ENCODE measurements around the gene HOXD3. TPM values are rescaled to one million over a fixed set of nuclear protein-coding genes. Genes with fewer than 3 reads are reported as not detected.
A peak's percentile ranks its signal among the peaks of the same experiment; 100 is the strongest.

The HOXD3 gene
- total RNA-seq, 1 donor from 2014 or later = not detected

DNA sequence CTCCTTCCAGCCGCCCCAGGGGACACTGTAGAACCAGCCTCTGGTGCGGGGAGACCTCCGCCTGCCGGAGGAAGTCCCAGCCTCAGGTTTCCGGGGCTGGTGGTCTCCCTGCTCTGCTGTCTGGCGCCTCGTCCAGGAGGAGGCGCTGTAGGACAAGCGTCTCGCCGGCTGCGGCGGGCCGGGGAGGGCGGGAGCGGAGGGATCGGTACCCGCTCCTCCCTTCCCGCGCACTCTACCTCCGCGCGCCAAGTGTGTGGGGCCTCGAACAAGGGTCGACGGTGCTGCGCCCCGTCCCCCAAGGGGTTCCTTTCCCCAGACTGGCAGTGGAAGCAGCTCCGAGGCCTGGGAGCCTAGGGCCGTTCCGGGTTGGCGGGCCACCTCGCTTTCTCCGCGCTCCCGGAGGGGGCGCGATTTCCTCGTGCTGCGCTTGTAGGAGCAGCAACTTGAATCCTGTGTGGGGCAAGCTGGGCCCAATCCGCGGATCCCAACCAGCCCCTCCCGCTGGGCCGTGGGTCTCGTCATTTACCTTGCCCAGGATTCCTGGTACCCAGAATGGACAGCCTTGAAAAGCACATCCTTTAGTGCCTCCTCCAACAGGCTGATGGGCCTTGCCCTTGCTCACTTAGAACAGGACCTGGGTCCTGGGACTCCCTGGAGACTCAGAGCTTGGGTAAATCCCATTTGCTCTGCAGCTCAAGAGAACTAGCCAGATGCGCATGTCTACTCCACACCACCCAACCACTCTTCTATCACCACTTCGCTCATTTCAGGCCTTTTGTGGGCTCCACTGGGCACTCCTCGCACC, 16.4 kb upstream of the HOXD3 start:
- DNase-seq (ENCODE audit: low spot score) = peak; percentile 49
- intact Hi-C loops (cut with micrococcal nuclease) = loop anchor here (1.0 kb wide), 6 partner anchors 8 to 1008 kb away; no protein-coding TSS in a partner anchor
- Mint-ChIP-seq H3K27me3 (ENCODE audit: insufficient read depth) (peaks cover 68% of the 10 kb centered on the region), H3K4me3 (peak overlapping the region; percentile 3), H3K9me3 (no peaks in the 10 kb centered on the region), H3K4me1 (ENCODE audit: low read depth) (peaks cover 11% of the 10 kb centered on the region), H3K36me3 (ENCODE audit: low read depth) (peaks cover 1% of the 10 kb centered on the region), H3K27ac (no peak overlapping the region)

DNA sequence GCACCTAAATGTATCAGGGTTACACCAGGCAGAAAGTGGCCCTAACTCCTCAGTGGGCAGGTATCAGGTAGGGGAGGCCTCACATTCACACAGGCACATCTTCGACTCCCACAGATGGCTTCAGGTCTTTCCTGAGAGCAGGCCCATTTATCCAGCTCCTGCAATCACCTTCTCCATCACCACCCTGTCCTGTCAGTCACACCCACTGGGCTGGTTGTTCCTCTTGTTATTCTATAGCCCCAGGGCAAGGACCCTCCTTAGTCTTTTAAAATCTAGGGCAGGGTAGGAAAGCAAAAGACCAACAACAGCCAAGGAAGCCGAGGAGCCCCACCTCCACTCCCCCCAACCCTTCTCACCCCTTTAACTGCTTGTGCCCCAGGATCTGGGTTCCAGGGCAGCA, 14.8 kb upstream of the HOXD3 start:
- intact Hi-C loops (cut with micrococcal nuclease) = no loop called here

DNA sequence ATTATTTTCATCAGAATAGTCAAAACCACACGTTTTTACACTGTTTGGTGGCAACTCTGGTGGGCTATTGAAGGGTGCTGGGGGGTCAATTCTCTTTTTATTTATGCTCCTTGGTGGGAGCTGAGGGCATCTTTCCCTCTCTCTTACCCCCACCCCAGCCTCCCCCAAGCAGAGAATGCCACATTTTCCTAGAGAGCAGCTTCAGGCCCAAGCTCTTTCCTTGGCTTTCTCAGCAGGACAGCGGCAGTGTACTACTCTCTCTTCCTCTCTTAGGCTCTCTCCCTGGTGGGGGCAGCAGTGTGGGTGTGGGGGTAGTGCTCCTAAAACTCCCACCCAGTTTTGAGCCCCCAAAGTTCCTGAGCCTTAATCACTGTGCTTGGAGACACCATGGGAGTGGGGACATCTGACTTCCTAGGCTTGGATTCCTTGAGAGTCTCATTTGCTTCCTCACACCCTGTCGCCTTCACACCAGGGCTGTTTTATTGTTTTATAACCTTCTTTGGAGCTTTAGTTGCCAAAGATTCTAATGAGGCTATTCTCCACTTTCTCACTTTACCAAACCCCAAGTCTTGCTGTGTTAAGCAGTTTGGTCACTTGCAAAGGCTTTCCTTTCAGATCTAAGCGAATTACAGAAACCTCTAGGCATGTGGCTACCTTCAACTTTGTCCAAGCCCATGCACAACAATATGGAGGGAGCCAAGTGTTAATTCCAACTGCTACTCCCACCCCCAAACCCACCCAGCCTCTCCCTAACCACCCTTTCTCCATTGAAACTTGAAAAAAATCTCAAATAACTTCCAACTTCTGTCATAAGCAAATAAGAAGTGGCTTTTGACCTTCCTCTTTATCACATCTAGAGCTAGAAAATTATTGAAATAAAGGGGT, 11.8 kb upstream of the HOXD3 start:
- H3K27me3 Mint-ChIP-seq (ENCODE audit: insufficient read depth) = peaks cover 72% of the 10 kb centered on the region
- no peaks in the 10 kb centered on the region for H3K9me3 Mint-ChIP-seq
- H3K4me1 Mint-ChIP-seq (ENCODE audit: low read depth) = peaks cover 3% of the 10 kb centered on the region
- DNase-seq (ENCODE audit: low spot score) = no peak
- H3K4me3 Mint-ChIP-seq = no peak overlapping the region
- H3K27ac Mint-ChIP-seq = no peak overlapping the region
- H3K36me3 Mint-ChIP-seq (ENCODE audit: low read depth) = no peaks in the 10 kb centered on the region
- intact Hi-C loops (cut with micrococcal nuclease) = no loop called here

More for the DNA sequence above, 14.8 kb upstream of the HOXD3 start:
- no peak overlapping the region for H3K4me3 Mint-ChIP-seq
- H3K27me3 Mint-ChIP-seq (ENCODE audit: insufficient read depth) = peaks cover 70% of the 10 kb centered on the region
- DNase-seq (ENCODE audit: low spot score) = no peak
- no peak overlapping the region for H3K27ac Mint-ChIP-seq
- H3K36me3 Mint-ChIP-seq (ENCODE audit: low read depth) = no peaks in the 10 kb centered on the region
- H3K4me1 Mint-ChIP-seq (ENCODE audit: low read depth) = peaks cover 11% of the 10 kb centered on the region
- H3K9me3 Mint-ChIP-seq = no peaks in the 10 kb centered on the region

DNA sequence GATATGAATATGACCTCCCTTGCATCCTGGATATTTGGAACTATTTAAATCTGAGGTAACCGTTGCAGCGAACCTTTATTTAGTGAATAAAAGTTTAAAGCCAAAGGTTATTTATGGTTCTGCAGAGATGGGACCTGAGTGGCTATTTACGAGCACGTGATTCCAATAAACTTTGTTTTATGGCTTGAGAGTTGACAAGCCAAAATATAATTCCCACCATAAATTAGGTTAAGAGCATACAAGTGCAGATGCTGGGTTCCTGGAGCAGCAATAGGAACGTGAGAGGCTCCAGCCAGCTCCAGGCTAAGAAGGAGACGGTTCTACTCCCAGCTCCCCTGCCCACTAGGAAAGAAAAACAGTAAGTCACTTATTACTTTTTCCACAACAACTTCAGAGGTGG, 11.0 kb upstream of the HOXD3 start:
- no peak for DNase-seq (ENCODE audit: low spot score)
- Mint-ChIP-seq H3K4me3 (no peak overlapping the region), H3K9me3 (no peaks in the 10 kb centered on the region), H3K36me3 (ENCODE audit: low read depth) (no peaks in the 10 kb centered on the region), H3K27ac (no peak overlapping the region), H3K27me3 (ENCODE audit: insufficient read depth) (peaks cover 76% of the 10 kb centered on the region), H3K4me1 (ENCODE audit: low read depth) (peaks cover 2% of the 10 kb centered on the region)
- intact Hi-C loops (cut with micrococcal nuclease) = loop anchor here (2.0 kb wide), 1 partner anchor 13 kb away; no protein-coding TSS in a partner anchor

DNA sequence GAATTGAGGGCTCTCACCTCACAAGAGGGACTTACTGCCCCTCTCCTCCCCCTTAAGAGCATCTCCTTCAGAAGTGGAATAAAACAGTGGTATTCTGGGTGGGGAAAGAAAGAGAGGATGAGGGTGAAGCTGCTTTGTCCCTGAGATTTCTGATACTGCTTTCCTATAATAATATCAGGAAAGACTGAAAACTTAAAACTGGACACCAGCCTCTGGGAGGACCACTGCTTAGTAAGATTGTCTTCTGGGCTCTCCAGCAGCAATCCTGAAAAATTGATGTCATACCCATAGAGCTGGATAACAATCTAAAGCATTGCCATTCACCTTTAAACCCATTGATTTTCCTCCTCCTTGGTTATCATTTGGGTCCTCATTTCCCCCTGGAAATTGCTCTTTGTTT, 10.5 kb upstream of the HOXD3 start:
- Mint-ChIP-seq H3K4me3 (no peak overlapping the region), H3K27ac (no peak overlapping the region), H3K27me3 (ENCODE audit: insufficient read depth) (peaks cover 75% of the 10 kb centered on the region), H3K9me3 (no peaks in the 10 kb centered on the region), H3K4me1 (ENCODE audit: low read depth) (no peaks in the 10 kb centered on the region), H3K36me3 (ENCODE audit: low read depth) (no peaks in the 10 kb centered on the region)
- no peak for DNase-seq (ENCODE audit: low spot score)
- intact Hi-C loops (cut with micrococcal nuclease) = loop anchor here (2.0 kb wide), 1 partner anchor 14 kb away; no protein-coding TSS in a partner anchor

DNA sequence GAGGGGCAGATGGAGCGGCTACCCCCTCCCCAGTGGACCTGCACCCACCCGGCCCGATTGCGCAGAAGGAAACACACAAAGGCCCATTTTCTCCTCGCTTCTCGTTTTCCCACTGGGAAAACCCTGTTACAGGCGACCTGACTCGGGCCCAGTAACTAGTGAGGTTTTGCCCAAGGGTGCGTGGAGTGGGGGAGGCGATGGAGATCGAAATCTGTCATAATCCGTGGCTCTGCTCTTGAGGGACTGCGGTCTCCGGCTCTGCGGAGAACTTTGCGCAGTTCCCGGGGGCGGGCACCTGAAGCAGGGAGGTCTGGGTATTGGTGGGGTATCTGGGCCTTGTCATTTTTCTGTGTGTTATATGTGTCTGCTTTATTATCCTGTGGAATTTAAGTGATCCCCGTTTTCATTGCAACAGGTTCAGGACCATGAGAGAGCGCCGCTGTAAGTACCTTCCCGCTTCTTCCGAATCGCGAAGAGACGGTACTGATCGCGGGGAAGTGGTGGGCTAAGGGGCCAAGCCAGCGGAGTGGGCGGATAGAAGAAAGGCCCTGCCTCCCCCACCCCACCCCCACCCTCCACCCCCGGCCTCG, 9.8 kb upstream of the HOXD3 start:
- H3K36me3 Mint-ChIP-seq (ENCODE audit: low read depth) = no peaks in the 10 kb centered on the region
- no peaks in the 10 kb centered on the region for H3K4me1 Mint-ChIP-seq (ENCODE audit: low read depth)
- no peak overlapping the region for H3K4me3 Mint-ChIP-seq
- H3K27ac Mint-ChIP-seq = no peak overlapping the region
- intact Hi-C loops (cut with micrococcal nuclease) = loop anchor here (2.0 kb wide), 1 partner anchor 15 kb away; no protein-coding TSS in a partner anchor
- no peaks in the 10 kb centered on the region for H3K9me3 Mint-ChIP-seq
- DNase-seq (ENCODE audit: low spot score) = no peak
- H3K27me3 Mint-ChIP-seq (ENCODE audit: insufficient read depth) = peaks cover 75% of the 10 kb centered on the region

DNA sequence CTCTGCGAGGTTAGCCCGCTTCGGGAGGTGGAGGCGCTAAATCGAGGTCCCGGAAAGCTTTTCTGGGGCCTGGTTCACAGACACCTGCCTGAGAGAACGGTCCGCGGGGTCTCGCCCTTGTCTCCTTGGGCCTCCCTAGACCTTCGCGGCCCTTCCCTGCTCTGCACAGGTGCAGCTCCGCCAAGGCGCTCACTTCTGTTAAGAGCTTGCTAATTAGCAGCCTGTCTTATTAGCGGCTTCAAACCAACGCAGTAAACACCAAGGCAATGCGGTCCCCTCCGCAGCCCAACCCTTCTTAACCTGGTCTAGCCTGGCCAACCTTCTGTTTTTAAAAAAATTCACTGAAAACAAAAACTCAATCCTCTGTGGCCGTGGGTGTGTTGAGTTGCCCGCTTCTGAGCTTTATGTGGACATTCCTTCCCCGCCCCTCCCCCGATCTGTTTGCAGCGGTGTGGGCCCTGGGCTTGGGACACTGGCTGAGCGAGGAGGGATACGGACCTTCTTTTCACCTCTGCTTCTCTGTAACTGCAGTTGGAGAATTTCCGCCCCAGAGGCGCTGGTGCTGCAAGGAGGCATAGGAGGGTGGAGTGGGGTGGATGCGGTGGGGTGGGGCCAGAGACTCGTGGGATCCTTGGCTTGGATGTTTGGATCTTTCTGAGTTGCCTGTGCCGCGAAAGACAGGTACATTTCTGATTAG, 9.2 kb upstream of the HOXD3 start:
- intact Hi-C loops (cut with micrococcal nuclease) = loop anchor here (1.0 to 2.0 kb wide), 2 partner anchors 8 to 15 kb away; no protein-coding TSS in a partner anchor
- H3K4me1 Mint-ChIP-seq (ENCODE audit: low read depth) = no peaks in the 10 kb centered on the region
- H3K9me3 Mint-ChIP-seq = no peaks in the 10 kb centered on the region
- peaks cover 79% of the 10 kb centered on the region for H3K27me3 Mint-ChIP-seq (ENCODE audit: insufficient read depth)
- H3K4me3 Mint-ChIP-seq = no peak overlapping the region
- no peaks in the 10 kb centered on the region for H3K36me3 Mint-ChIP-seq (ENCODE audit: low read depth)
- DNase-seq (ENCODE audit: low spot score) = no peak
- no peak overlapping the region for H3K27ac Mint-ChIP-seq

DNA sequence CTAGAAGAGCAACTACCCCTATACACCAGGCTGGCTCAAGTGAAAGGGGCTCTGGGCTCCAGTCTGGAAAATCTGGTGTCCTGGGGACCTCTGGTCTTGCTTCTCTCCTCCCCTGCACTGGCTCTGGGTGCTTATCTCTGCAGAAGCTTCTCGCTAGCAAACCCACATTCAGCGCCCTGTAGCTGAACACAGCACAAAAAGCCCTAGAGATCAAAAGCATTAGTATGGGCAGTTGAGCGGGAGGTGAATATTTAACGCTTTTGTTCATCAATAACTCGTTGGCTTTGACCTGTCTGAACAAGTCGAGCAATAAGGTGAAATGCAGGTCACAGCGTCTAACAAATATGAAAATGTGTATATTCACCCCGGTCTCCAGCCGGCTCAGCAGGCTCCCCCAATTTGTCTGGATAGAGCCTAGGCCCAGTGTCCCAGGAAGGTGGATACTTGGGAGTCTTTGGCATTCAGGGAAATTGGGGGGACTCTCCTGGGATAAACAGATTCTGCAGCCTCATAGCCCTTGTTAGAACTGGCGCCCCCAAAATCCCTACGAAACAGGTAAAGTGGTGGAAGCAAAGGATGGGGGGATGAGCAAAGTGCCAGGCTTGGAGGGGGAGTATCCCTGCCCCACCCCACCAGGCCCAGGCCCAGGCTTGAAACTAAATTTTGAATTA, 8.2 kb upstream of the HOXD3 start:
- peaks cover 79% of the 10 kb centered on the region for H3K27me3 Mint-ChIP-seq (ENCODE audit: insufficient read depth)
- intact Hi-C loops (cut with micrococcal nuclease) = loop anchor here (1.0 kb wide), 1 partner anchor 9 kb away; no protein-coding TSS in a partner anchor
- H3K9me3 Mint-ChIP-seq = no peaks in the 10 kb centered on the region
- H3K36me3 Mint-ChIP-seq (ENCODE audit: low read depth) = no peaks in the 10 kb centered on the region
- no peak overlapping the region for H3K27ac Mint-ChIP-seq
- no peak for DNase-seq (ENCODE audit: low spot score)
- no peaks in the 10 kb centered on the region for H3K4me1 Mint-ChIP-seq (ENCODE audit: low read depth)
- no peak overlapping the region for H3K4me3 Mint-ChIP-seq

DNA sequence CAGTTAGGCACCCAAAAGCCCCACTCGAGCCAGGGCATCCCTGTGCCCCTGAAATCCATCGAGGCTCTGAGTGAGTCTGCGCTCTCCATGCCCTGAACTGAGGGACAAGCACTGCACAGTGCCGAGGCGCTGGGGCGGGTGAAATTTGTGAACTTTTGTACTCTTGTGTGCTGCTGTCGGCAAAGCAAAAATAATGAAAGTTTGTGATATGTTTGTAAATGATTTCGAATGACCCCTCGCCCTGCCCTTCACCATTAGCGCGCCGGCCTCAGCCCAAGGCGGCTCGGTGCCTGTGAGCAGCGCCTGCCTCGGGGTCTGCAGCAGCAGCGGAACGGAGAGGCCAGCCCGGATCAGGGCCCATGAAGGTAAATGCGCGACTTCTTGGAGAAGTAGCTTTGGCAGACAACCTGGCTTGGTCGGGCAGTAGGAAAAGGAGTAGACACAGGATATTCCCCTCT, 7.6 kb upstream of the HOXD3 start:
- Mint-ChIP-seq H3K4me3 (no peak overlapping the region), H3K9me3 (no peaks in the 10 kb centered on the region), H3K27ac (no peak overlapping the region), H3K4me1 (ENCODE audit: low read depth) (no peaks in the 10 kb centered on the region), H3K36me3 (ENCODE audit: low read depth) (no peaks in the 10 kb centered on the region), H3K27me3 (ENCODE audit: insufficient read depth) (peaks cover 79% of the 10 kb centered on the region)
- DNase-seq (ENCODE audit: low spot score) = no peak
- intact Hi-C loops (cut with micrococcal nuclease) = no loop called here

DNA sequence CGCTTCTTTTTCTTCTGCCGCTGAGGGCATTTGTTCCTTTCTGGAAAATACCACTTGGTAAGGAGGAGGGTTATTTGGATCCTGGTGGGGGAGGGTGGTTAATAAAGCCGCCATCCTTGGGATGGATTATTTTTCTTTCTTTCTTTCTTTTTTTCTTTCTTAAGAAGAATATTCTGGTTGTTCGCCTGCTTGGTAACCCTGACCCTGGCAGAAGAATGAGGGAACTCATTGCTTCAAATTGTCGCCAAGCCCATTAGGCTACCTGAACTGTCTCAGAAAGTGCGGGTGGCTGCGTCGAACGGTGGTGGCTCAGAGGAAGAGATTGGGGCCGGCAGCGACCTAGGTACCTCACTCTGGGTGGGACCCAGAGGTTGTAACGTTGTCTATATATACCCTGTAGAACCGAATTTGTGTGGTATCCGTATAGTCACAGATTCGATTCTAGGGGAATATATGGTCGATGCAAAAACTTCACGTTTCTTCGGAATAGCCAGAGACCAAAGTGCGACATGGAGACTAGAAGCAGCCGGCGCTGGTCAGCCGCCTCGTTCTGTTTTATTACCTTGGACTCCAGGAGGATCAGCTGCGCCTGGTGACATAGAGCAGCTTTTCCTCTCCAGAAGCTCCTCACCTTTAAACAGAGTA, 7.0 kb upstream of the HOXD3 start:
- intact Hi-C loops (cut with micrococcal nuclease) = no loop called here
- no peak for DNase-seq (ENCODE audit: low spot score)
- Mint-ChIP-seq H3K27me3 (ENCODE audit: insufficient read depth) (peaks cover 80% of the 10 kb centered on the region), H3K4me3 (no peak overlapping the region), H3K27ac (peak overlapping the region; percentile 9), H3K4me1 (ENCODE audit: low read depth) (no peaks in the 10 kb centered on the region), H3K9me3 (no peaks in the 10 kb centered on the region), H3K36me3 (ENCODE audit: low read depth) (no peaks in the 10 kb centered on the region)

DNA sequence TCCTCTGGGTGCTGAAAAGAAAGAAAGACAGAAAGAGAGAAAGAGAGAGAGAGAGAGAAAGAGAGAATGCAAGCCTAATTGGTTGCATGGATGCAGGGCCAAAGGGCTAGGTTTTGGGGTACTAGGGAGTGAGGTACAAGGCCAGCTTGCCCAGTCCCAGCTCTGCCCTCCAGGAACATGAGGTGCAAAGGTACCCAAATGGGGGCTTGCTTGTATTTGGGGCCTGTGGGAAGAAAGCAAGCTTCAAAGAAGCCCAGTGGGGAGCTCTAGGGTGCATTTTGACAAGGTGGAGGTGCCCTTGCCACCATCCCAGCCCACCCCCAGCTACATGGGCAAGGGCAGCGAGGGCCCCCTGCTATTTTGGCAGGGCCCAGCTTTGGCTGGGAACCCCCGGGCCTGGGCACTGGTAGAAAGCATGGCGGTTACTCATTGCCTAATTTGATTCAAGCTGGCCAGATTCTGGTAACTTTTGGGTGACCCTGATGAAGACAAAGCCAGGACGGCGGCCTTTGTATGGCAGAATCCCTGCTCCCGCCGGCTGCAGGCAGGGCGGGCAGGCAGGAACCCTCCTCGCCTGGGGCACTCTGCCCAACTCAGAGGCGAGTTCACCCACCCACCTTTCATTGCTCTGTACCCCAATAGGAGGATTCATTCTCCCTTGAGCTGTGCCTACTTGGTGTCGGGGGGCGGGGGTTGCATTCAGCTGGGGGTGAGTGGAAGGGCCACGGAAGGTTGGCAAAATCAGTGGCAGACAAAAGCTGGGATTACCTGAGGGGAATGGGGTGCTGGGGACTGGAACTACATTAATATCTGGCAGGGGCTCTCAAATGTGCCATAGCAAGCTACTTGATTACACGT, 6.3 kb upstream of the HOXD3 start:
- intact Hi-C loops (cut with micrococcal nuclease) = no loop called here
- H3K4me1 Mint-ChIP-seq (ENCODE audit: low read depth) = no peaks in the 10 kb centered on the region

More for the DNA sequence above, 6.3 kb upstream of the HOXD3 start:
- Mint-ChIP-seq H3K27ac (peak overlapping the region; percentile 9), H3K4me3 (no peak overlapping the region), H3K36me3 (ENCODE audit: low read depth) (no peaks in the 10 kb centered on the region), H3K27me3 (ENCODE audit: insufficient read depth) (peaks cover 81% of the 10 kb centered on the region), H3K9me3 (no peaks in the 10 kb centered on the region)
- DNase-seq (ENCODE audit: low spot score) = no peak

Measured in activated T-helper 1 cell treated with anti-CD3 and anti-CD28 coated beads, Interleukin-12 subunit alpha, Interleukin-12 subunit beta, Interleukin-2, Interleukin-4 antibody, amounts not matched to agents 30 ng/mL and 10 ng/mL and 1 ng/mL, durations not matched to agents 14 hours and 24 hours and 36 hours (primary cell).